ENCODE results near the gene SEPTIN5. TPM values are rescaled to one million over a fixed set of nuclear protein-coding genes. Genes with fewer than 3 reads are reported as not detected.

Gene SEPTIN5
- total RNA-seq, 3 donors from 2014 or later (not counting 1 experiment from before 2014, with no cell fraction given), result 0.52 to 4.5 (median 1.9) TPM

DNA sequence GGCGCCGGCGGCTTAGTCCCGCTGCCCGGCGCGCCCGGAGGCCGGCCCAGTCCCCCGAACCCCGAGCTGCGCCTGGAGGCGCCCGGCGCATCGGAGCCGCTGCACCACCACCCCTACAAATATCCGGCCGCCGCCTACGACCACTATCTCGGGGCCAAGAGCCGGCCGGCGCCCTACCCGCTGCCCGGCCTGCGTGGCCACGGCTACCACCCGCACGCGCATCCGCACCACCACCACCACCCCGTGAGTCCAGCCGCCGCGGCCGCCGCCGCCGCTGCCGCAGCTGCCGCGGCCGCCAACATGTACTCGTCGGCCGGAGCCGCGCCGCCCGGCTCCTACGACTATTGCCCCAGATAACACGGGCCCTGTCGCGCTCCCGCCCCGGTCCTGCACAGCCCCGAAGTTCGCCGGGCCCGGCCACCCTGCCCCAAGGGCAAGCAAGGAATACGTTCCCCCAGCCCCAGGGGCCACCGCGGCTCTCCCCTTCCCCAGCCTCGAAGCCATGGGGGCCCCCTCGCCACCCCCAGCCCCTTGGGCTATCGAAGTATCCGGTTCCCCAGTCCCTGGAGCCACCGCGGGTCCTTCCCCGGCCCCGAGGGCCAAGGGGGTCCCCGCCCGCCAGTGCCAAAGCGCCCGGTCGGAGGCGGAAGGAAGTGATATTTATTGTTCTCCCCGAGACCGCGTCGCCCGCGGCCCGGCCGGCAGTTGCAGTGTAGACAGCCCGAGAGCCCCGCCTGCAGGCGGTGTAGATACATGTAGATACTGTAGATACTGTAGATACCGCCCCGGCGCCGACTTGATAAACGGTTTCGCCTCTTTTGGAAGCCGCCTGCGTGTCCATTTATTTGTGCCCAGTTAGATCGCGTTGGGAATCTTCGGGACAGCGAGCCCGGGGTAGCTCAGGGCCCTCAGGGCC lies 52.5 kb downstream of the SEPTIN5 start:
- Histone ChIP-seq H3K9me3 (ENCODE audit: control insufficient read depth, insufficient read depth, low read length) (no peaks in the 10 kb centered on the region), H3K36me3 (ENCODE audit: control insufficient read depth, insufficient read depth, low read length) (no peaks in the 10 kb centered on the region), H3K4me1 (ENCODE audit: control insufficient read depth, insufficient read depth, low read length) (peaks cover 22% of the 10 kb centered on the region), H3K4me3 (ENCODE audit: low read length) (peak overlapping the region; percentile 39), H3K27ac (ENCODE audit: low read length) (no peak overlapping the region), H3K27me3 (ENCODE audit: control insufficient read depth, insufficient read depth, low read length) (peaks cover 29% of the 10 kb centered on the region)
- intact Hi-C loops (cut with micrococcal nuclease), result no loop called here
- no peaks in the 10 kb centered on the region for H3K36me3 Mint-ChIP-seq
- H3K9me3 Mint-ChIP-seq, result no peaks in the 10 kb centered on the region
- ATAC-seq (peak; percentile 81 to 83 (median 82)), DNase-seq (peak; percentile 56 to 60)
- peak overlapping the region in 1 of 2 donors; percentile 69 for H3K27ac Mint-ChIP-seq
- 2% methylated on average over 103 of the region's 103 CpGs for WGBS (ENCODE audit: insufficient coverage)
- H3K4me3 Mint-ChIP-seq, result peak overlapping the region; percentile 85
- TF ChIP-seq, protein P1, sequence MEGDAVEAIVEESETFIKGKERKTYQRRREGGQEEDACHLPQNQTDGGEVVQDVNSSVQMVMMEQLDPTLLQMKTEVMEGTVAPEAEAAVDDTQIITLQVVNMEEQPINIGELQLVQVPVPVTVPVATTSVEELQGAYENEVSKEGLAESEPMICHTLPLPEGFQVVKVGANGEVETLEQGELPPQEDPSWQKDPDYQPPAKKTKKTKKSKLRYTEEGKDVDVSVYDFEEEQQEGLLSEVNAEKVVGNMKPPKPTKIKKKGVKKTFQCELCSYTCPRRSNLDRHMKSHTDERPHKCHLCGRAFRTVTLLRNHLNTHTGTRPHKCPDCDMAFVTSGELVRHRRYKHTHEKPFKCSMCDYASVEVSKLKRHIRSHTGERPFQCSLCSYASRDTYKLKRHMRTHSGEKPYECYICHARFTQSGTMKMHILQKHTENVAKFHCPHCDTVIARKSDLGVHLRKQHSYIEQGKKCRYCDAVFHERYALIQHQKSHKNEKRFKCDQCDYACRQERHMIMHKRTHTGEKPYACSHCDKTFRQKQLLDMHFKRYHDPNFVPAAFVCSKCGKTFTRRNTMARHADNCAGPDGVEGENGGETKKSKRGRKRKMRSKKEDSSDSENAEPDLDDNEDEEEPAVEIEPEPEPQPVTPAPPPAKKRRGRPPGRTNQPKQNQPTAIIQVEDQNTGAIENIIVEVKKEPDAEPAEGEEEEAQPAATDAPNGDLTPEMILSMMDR (IDR thresholded peaks at IDR 0.05), result peak; percentile 27
- H3K27me3 Mint-ChIP-seq (ENCODE audit: low read depth in 2 of 2), result peaks cover 16 to 36% of the 10 kb centered on the region in 2 donors
- peaks cover 5 to 18% of the 10 kb centered on the region in 2 donors for H3K4me1 Mint-ChIP-seq

DNA sequence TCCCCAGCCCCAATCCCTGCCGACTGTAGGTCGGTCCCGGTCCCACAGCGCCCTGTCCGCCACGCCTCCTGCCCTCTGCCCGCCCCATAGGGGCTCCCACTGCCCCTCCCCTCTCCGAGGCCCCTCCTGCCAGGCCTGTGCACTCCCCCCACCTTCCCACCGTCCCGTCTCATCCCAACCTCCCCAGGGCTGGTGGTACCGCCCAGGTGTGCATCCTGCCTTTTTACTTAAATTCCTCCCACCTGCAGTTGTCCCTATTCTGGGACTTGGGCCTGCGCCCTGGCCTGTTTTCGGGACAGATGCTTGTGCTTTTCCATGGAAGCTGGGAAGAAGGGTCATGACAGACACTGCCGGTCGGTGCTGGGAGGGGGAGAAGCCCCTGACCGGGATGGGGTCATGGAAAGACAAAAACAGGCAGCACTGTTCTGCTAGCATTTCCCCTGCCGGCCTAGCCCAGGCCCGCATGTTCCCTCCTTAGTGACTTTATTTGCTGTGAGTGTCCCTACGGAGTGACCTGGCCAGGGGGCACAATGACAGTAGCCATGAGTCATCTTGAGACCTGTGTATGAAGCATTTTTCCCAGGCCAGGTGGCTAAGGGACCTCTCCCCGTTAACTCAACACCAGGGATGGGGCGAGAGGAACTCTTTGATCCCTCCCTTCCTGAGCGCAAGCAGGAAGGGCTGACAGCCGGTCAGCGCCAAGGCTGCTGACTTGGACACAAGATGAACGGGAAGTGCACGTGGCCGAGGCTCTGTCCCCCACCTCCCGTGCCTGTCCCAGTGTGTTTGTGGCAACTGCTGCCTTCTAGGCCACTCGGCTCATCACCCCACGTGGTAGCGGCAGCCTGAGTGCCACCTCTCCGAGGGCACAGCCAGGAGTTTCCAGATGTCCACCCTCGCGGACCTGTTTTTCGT lies 53.4 kb downstream of the SEPTIN5 start:
- peaks cover 23% of the 10 kb centered on the region for H3K4me1 ChIP-seq (ENCODE audit: control insufficient read depth, insufficient read depth, low read length)
- ATAC-seq (peak; percentile 17 to 42 (median 22)), DNase-seq (no peak)
- peak overlapping the region; percentile 85 for H3K4me3 Mint-ChIP-seq
- peak overlapping the region; percentile 39 for H3K4me3 ChIP-seq (ENCODE audit: low read length)
- intact Hi-C loops (cut with micrococcal nuclease), result no loop called here
- peaks cover 25% of the 10 kb centered on the region for H3K27me3 ChIP-seq (ENCODE audit: control insufficient read depth, insufficient read depth, low read length)
- peaks cover 8 to 21% of the 10 kb centered on the region in 2 donors for H3K4me1 Mint-ChIP-seq
- no peak overlapping the region for H3K27ac ChIP-seq (ENCODE audit: low read length)
- peaks cover 7 to 33% of the 10 kb centered on the region in 2 donors for H3K27me3 Mint-ChIP-seq (ENCODE audit: low read depth in 2 of 2)
- H3K36me3 Mint-ChIP-seq, result no peaks in the 10 kb centered on the region
- no peaks in the 10 kb centered on the region for H3K9me3 Mint-ChIP-seq
- no peaks in the 10 kb centered on the region for H3K9me3 ChIP-seq (ENCODE audit: control insufficient read depth, insufficient read depth, low read length)
- H3K36me3 ChIP-seq (ENCODE audit: control insufficient read depth, insufficient read depth, low read length), result no peaks in the 10 kb centered on the region
- WGBS (ENCODE audit: insufficient coverage), result 26% methylated on average over 35 of the region's 35 CpGs
- H3K27ac Mint-ChIP-seq, result peak overlapping the region in 1 of 2 donors; percentile 69
- TF ChIP-seq, protein P1 (IDR thresholded peaks at IDR 0.05), result no peak

DNA sequence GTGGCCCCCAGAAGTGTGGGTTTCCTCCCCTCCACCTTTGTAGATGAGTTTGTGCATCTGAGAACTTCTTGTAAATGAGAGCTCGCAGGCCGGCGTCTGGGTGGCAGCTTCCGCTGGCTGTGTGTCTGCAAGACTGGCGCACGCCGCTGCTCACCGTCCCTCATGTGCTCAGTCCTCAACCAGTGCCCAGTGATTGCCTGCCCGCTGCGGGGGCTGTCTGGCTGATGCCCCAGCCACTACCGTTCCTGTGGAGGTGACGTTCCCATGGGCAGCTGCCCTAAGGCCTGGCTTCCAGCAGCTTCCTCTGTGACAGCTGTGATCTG lies 55.1 kb downstream of the SEPTIN5 start:
- H3K4me1 ChIP-seq (ENCODE audit: control insufficient read depth, insufficient read depth, low read length), result peaks cover 33% of the 10 kb centered on the region
- no peak overlapping the region for H3K4me3 Mint-ChIP-seq
- H3K27me3 ChIP-seq (ENCODE audit: control insufficient read depth, insufficient read depth, low read length), result peaks cover 25% of the 10 kb centered on the region
- ATAC-seq (no peak), DNase-seq (no peak)
- H3K9me3 Mint-ChIP-seq, result no peaks in the 10 kb centered on the region
- intact Hi-C loops (cut with micrococcal nuclease), result no loop called here
- TF ChIP-seq, protein P1 (IDR thresholded peaks at IDR 0.05), result no peak
- H3K4me1 Mint-ChIP-seq, result peaks cover 12 to 26% of the 10 kb centered on the region in 2 donors
- H3K9me3 ChIP-seq (ENCODE audit: control insufficient read depth, insufficient read depth, low read length), result no peaks in the 10 kb centered on the region
- no peaks in the 10 kb centered on the region for H3K36me3 Mint-ChIP-seq
- H3K27ac Mint-ChIP-seq, result no peak overlapping the region
- no peak overlapping the region for H3K4me3 ChIP-seq (ENCODE audit: low read length)
- WGBS (ENCODE audit: insufficient coverage), result 93% methylated on average over 12 of the region's 12 CpGs
- H3K27ac ChIP-seq (ENCODE audit: low read length), result no peak overlapping the region
- H3K36me3 ChIP-seq (ENCODE audit: control insufficient read depth, insufficient read depth, low read length), result no peaks in the 10 kb centered on the region
- H3K27me3 Mint-ChIP-seq (ENCODE audit: low read depth in 2 of 2), result peaks cover 6 to 24% of the 10 kb centered on the region in 2 donors

Data from natural killer cell (primary cell).